Glutamatergic neuron (in vitro differentiated cells): Measurements from ENCODE around the gene PDYN. TPM values are rescaled to one million over a fixed set of nuclear protein-coding genes. Genes with fewer than 3 reads are reported as not detected.

Source experiments
- DNase-seq: peaks from one replicate; pipeline ENCODE4 v3.0.0; 2022
- H3K27ac Mint-ChIP-seq: one replicate; pipeline ENCODE4 v1.8.0; 2020; ENCODE audit warnings: mild to moderate bottlenecking, mixed read lengths, inconsistent platforms; ENCODE audit not compliant: unreplicated experiment
- H3K27me3 Mint-ChIP-seq: one replicate; pipeline ENCODE4 v1.8.0; 2020; ENCODE audit warnings: mild to moderate bottlenecking, moderate library complexity, mixed read lengths, inconsistent platforms; ENCODE audit not compliant: unreplicated experiment
- H3K36me3 Mint-ChIP-seq: one replicate; pipeline ENCODE4 v1.8.0; 2020; ENCODE audit warnings: mild to moderate bottlenecking, mixed read lengths, inconsistent platforms; ENCODE audit not compliant: unreplicated experiment
- H3K4me1 Mint-ChIP-seq: one replicate; pipeline ENCODE4 v1.8.0; 2020; ENCODE audit warnings: mild to moderate bottlenecking, low read depth, mixed read lengths, inconsistent platforms; ENCODE audit not compliant: unreplicated experiment
- H3K4me3 Mint-ChIP-seq: one replicate; pipeline ENCODE4 v1.8.0; 2020; ENCODE audit warnings: mild to moderate bottlenecking, mixed read lengths, inconsistent platforms; ENCODE audit not compliant: unreplicated experiment
- H3K9me3 Mint-ChIP-seq: one replicate; pipeline ENCODE4 v1.8.0; 2020; ENCODE audit warnings: mild to moderate bottlenecking, moderate library complexity, mixed read lengths, inconsistent platforms; ENCODE audit not compliant: unreplicated experiment
- CTCF ChIP-seq: fragments of 200-600 bp; sonication (generic); IDR thresholded peaks from one replicate; pipeline ENCODE4 v1.5.0; 2021; ENCODE audit not compliant: partially characterized antibody, unreplicated experiment
- total RNA-seq: library from RNA; stranded (reverse); fragmentation: NEBNext Ultra II Directional; extraction: Animal tissue kit (Norgen Biotek cat#: 25700); gene quantifications from one replicate; pipeline ENCODE4 v1.2.1, GENCODE V29; 2021; ENCODE audit not compliant: unreplicated experiment

The PDYN gene
- total RNA-seq, 1 donor from 2014 or later = not detected

- no peak for TF ChIP-seq CTCF
- DNase-seq = no peak
- H3K4me1 Mint-ChIP-seq = no peaks in the 10 kb centered on the region
- no peaks in the 10 kb centered on the region for H3K36me3 Mint-ChIP-seq
- no peak overlapping the region for H3K4me3 Mint-ChIP-seq
- no peak overlapping the region for H3K27ac Mint-ChIP-seq
- H3K9me3 Mint-ChIP-seq = no peaks in the 10 kb centered on the region
- peaks cover 9% of the 10 kb centered on the region for H3K27me3 Mint-ChIP-seq
These were observed 1.3 kb downstream of the PDYN start for GRCh38 chr20:1992359-1993110.

GRCh38 chr20:1987826-1988225, 6.0 kb downstream of the PDYN start:
- H3K27me3 Mint-ChIP-seq = peaks cover 6% of the 10 kb centered on the region

GRCh38 chr20:1983301-1983700, 10.6 kb downstream of the PDYN start:
- H3K4me1 Mint-ChIP-seq = no peaks in the 10 kb centered on the region
- no peak overlapping the region for H3K27ac Mint-ChIP-seq
- TF ChIP-seq CTCF = no peak
- peaks cover 6% of the 10 kb centered on the region for H3K27me3 Mint-ChIP-seq
- peaks cover 3% of the 10 kb centered on the region for H3K9me3 Mint-ChIP-seq
- H3K4me3 Mint-ChIP-seq = no peak overlapping the region
- peaks cover 7% of the 10 kb centered on the region for H3K36me3 Mint-ChIP-seq
- no peak for DNase-seq

More at GRCh38 chr20:1987826-1988225, 6.0 kb downstream of the PDYN start:
- H3K27ac Mint-ChIP-seq = no peak overlapping the region
- no peak for DNase-seq
- H3K4me3 Mint-ChIP-seq = no peak overlapping the region
- H3K9me3 Mint-ChIP-seq = peaks cover 3% of the 10 kb centered on the region
- H3K4me1 Mint-ChIP-seq = no peaks in the 10 kb centered on the region
- H3K36me3 Mint-ChIP-seq = peaks cover 7% of the 10 kb centered on the region
- TF ChIP-seq CTCF = no peak

- Mint-ChIP-seq H3K36me3 (peaks cover 7% of the 10 kb centered on the region), H3K4me3 (no peak overlapping the region), H3K4me1 (no peaks in the 10 kb centered on the region), H3K27me3 (peaks cover 6% of the 10 kb centered on the region), H3K27ac (no peak overlapping the region), H3K9me3 (peaks cover 3% of the 10 kb centered on the region)
- no peak for TF ChIP-seq CTCF
- DNase-seq = no peak
These were observed 11.2 kb downstream of the PDYN start for GRCh38 chr20:1982686-1983085.

- H3K9me3 Mint-ChIP-seq = peaks cover 3% of the 10 kb centered on the region
- peaks cover 7% of the 10 kb centered on the region for H3K36me3 Mint-ChIP-seq
- no peak overlapping the region for H3K4me3 Mint-ChIP-seq
- H3K4me1 Mint-ChIP-seq = no peaks in the 10 kb centered on the region
- TF ChIP-seq CTCF = no peak
- no peak overlapping the region for H3K27ac Mint-ChIP-seq
- no peak for DNase-seq
- peaks cover 5% of the 10 kb centered on the region for H3K27me3 Mint-ChIP-seq
These were observed 14.6 kb downstream of the PDYN start for GRCh38 chr20:1979106-1979778.
